ENCODE data around the gene ZNF148. TPM values are rescaled to one million over a fixed set of nuclear protein-coding genes. Genes with fewer than 3 reads are reported as not detected.

The ZNF148 gene
- total RNA-seq, 1 experiment from 2014 or later: 55.8 TPM

DNA sequence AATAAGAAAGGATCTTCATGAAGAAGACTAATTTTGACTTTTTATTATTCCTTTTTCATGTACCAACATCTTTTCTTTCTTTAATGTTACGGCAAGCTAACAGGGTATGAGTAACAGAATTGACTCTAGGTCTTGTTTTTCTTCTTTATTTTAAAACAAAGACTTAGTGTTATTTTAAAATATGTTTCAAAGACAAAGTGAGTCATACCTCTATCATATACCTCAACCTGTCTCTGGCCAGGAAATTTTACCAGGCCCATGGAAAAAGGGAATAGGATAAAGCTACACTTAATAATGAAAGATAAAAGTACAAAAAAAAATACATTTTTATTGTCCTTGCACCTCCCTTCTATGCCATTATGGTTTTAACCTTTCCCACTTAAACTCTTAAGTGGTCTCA is 57.4 kb downstream of the ZNF148 start:
- in situ Hi-C loops (cut with HindIII; ENCODE audit: low pct_unique_long_range_greater_than_20kb, low sequenced_read_pairs) (no loop called here), intact Hi-C loops (cut with micrococcal nuclease; ENCODE audit: unreplicated experiment) (no loop called here)
- ATAC-seq: no peak
- no peak for DNase-seq (ENCODE audit: low read depth, low spot score)
- ChIA-PET POLR2A (interaction anchor here (0.5 kb wide), 1 partner anchor 278 kb away, joined by 10 read pairs; no protein-coding TSS in a partner anchor), CTCF (no interaction called here)
- no TSS peak for BruUV-seq (replicated peaks)
- Histone ChIP-seq H3K36me3 (ENCODE audit: control insufficient read depth, insufficient read depth, low read length) (peaks cover 4% of the 10 kb centered on the region), H3K4me3 (ENCODE audit: low read depth in 2 of 2, low read length in 2 of 2) (no peak overlapping the region), H3K4me1 (ENCODE audit: control insufficient read depth, insufficient read depth, low read length) (peaks cover 7% of the 10 kb centered on the region; the same call in 1 of the 2 replicates), H3K27me3 (ENCODE audit: control insufficient read depth, insufficient read depth, low read length) (no peaks in the 10 kb centered on the region), H3K9me3 (ENCODE audit: control insufficient read depth, insufficient read depth, low read depth, low read length) (no peaks in the 10 kb centered on the region), H3K27ac (ENCODE audit: low read length) (no peak overlapping the region)
- TF ChIP-seq CTCF (IDR thresholded peaks at IDR 0.05) (no peak), TCF7L2 (IDR thresholded peaks at IDR 0.05; ENCODE audit: low read depth, low read length) (no peak), POLR2AphosphoS5 (IDR thresholded peaks at IDR 0.05; ENCODE audit: low read depth, low read length) (no peak), REST (IDR thresholded peaks at IDR 0.05; ENCODE audit: insufficient read depth in 1 of 2, low read depth in 2 of 2, low read length in 1 of 2) (no peak), SIN3A (IDR thresholded peaks at IDR 0.05; ENCODE audit: borderline replicate concordance, insufficient read depth, low read depth, low read length) (no peak)

DNA sequence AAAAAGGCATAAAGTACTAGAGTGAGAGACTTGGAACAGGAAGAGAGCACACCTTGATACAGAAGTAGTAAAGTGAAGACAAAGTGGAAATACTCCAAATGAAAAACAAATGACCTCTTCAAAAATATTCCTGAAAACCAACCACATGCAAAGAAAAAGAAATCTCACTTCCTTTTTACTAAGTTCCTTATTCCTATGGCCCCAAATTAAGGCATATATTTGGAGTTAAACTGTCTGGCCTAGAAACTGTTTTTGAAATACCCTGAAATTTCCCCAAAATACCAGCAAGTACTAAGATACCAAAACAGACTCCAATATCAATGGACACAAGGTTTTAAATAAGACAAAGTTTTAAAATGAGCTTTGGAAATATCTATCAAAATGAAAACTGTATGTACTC is 58.2 kb downstream of the ZNF148 start:
- Histone ChIP-seq H3K27me3 (ENCODE audit: control insufficient read depth, insufficient read depth, low read length) (no peaks in the 10 kb centered on the region), H3K4me3 (ENCODE audit: low read depth in 2 of 2, low read length in 2 of 2) (no peak overlapping the region), H3K9me3 (ENCODE audit: control insufficient read depth, insufficient read depth, low read depth, low read length) (no peaks in the 10 kb centered on the region; the same call in 1 of the 2 replicates), H3K27ac (ENCODE audit: low read length) (no peak overlapping the region), H3K36me3 (ENCODE audit: control insufficient read depth, insufficient read depth, low read length) (peaks cover 7% of the 10 kb centered on the region), H3K4me1 (ENCODE audit: control insufficient read depth, insufficient read depth, low read length) (peaks cover under 1% of the 10 kb centered on the region; the same call in 1 of the 2 replicates)
- intact Hi-C loops (cut with micrococcal nuclease; ENCODE audit: unreplicated experiment) (no loop called here), in situ Hi-C loops (cut with HindIII; ENCODE audit: low pct_unique_long_range_greater_than_20kb, low sequenced_read_pairs) (no loop called here)
- TF ChIP-seq CTCF (IDR thresholded peaks at IDR 0.05) (no peak), REST (IDR thresholded peaks at IDR 0.05; ENCODE audit: insufficient read depth in 1 of 2, low read depth in 2 of 2, low read length in 1 of 2) (no peak), SIN3A (IDR thresholded peaks at IDR 0.05; ENCODE audit: borderline replicate concordance, insufficient read depth, low read depth, low read length) (no peak)
- no peak for ATAC-seq
- DNase-seq (ENCODE audit: low read depth, low spot score): no peak
- CTCF ChIA-PET: no interaction called here
- POLR2A ChIA-PET: interaction anchor here (0.5 kb wide), 1 partner anchor 279 kb away, joined by 10 read pairs; no protein-coding TSS in a partner anchor
- no TSS peak for BruUV-seq (replicated peaks)
